ENCODE measurements around the gene TTC31. TPM values are rescaled to one million over a fixed set of nuclear protein-coding genes. Genes with fewer than 3 reads are reported as not detected.

Gene TTC31
- total RNA-seq, 2 experiments from 2014 or later: 20.6 to 26.1 TPM

- peaks cover 37% of the 10 kb centered on the region for H3K36me3 Mint-ChIP-seq (ENCODE audit: low read depth)
- DNase-seq (no peak), ATAC-seq (ENCODE audit: poor library complexity) (no peak)
- Histone ChIP-seq H3K9me3 (ENCODE audit: control insufficient read depth in 1 of 2, insufficient read depth in 1 of 2, low read length in 2 of 2) (peaks cover 0 to 17% of the 10 kb centered on the region in 2 experiments), H3K27ac (ENCODE audit: low read depth in 1 of 2, low read length in 2 of 2) (no peak overlapping the region), H3K27me3 (ENCODE audit: control insufficient read depth in 1 of 2, insufficient read depth in 2 of 2, low read length in 2 of 2) (peaks cover 42 to 46% of the 10 kb centered on the region in 2 experiments), H3K36me3 (ENCODE audit: insufficient read depth, low read length) (peaks cover 18% of the 10 kb centered on the region), H3K4me1 (ENCODE audit: insufficient read depth, low read length) (peaks cover 52% of the 10 kb centered on the region), H3K4me3 (ENCODE audit: low read length) (no peak overlapping the region)
- H3K9me3 Mint-ChIP-seq: no peaks in the 10 kb centered on the region
- intact Hi-C loops (cut with DNase I, micrococcal nuclease): no loop called here
- no peak overlapping the region for H3K27ac Mint-ChIP-seq
- CTCF ChIA-PET: interaction anchor here (0.6 to 1.6 kb wide), 3 partner anchors 16 to 26 kb away, joined by 3 to 8 read pairs (median 4); partner anchors contain the start of genes CCDC142 and TTC31
- peak overlapping the region; percentile 75 for H3K4me3 Mint-ChIP-seq
- POLR2A ChIA-PET: interaction anchor here (0.8 kb wide), 1 partner anchor 24 kb away, joined by 3 read pairs; the partner anchor contains the start of genes AUP1 and HTRA2
- peaks cover 73% of the 10 kb centered on the region for H3K4me1 Mint-ChIP-seq (ENCODE audit: low read depth)
- no peak for TF ChIP-seq CTCF (IDR thresholded peaks at IDR 0.05)
- H3K27me3 Mint-ChIP-seq: peaks cover 76% of the 10 kb centered on the region
These were observed 22.8 kb downstream of the TTC31 start for GRCh38 chr2:74505448-74506246.

- POLR2A ChIA-PET: interaction anchor here (0.8 to 4.4 kb wide), 12 partner anchors 9 to 116 kb away, joined by 3 to 23 read pairs (median 6); partner anchors contain the start of genes AUP1, CCDC142, HTRA2 and MRPL53
- intact Hi-C loops (cut with DNase I, micrococcal nuclease): loop anchor here in 1 of 2 experiments (1.0 kb wide), 1 partner anchor 22 kb away; the partner anchor contains the start of genes AUP1 and HTRA2
These were observed 24.5 kb downstream of the TTC31 start, which contains the start of gene PCGF1 for GRCh38 chr2:74507145-74507925. Gene PCGF1 (minus strand): TSS chr2:74507695. CDS start chr2:74507668, 27 bp downstream.

More at GRCh38 chr2:74507145-74507925, 24.5 kb downstream of the TTC31 start, which contains the start of gene PCGF1:
- Histone ChIP-seq H3K4me3 (ENCODE audit: low read length) (peak within 1 kb of the TSS; percentile 92), H3K27ac (ENCODE audit: low read depth in 1 of 2, low read length in 2 of 2) (peak within 1 kb of the TSS; percentile 98), H3K4me1 (ENCODE audit: insufficient read depth, low read length) (peaks cover 49% of the 10 kb centered on the region), H3K9me3 (ENCODE audit: control insufficient read depth in 1 of 2, insufficient read depth in 1 of 2, low read length in 2 of 2) (peaks cover 0 to 13% of the 10 kb centered on the region in 2 experiments), H3K36me3 (ENCODE audit: insufficient read depth, low read length) (peaks cover 18% of the 10 kb centered on the region), H3K27me3 (ENCODE audit: control insufficient read depth in 1 of 2, insufficient read depth in 2 of 2, low read length in 2 of 2) (peaks cover 25 to 41% of the 10 kb centered on the region in 2 experiments)
- H3K27ac Mint-ChIP-seq: peak within 1 kb of the TSS; percentile 97
- peak within 1 kb of the TSS; percentile 100 for H3K4me3 Mint-ChIP-seq
- H3K27me3 Mint-ChIP-seq: peaks cover 75% of the 10 kb centered on the region
- TF ChIP-seq CTCF (IDR thresholded peaks at IDR 0.05): no peak
- H3K36me3 Mint-ChIP-seq (ENCODE audit: low read depth): peaks cover 37% of the 10 kb centered on the region
- ATAC-seq (ENCODE audit: poor library complexity) (peak; percentile 95), DNase-seq (peak; percentile 97 to 100 (median 98))
- H3K4me1 Mint-ChIP-seq (ENCODE audit: low read depth): peaks cover 62% of the 10 kb centered on the region
- no peaks in the 10 kb centered on the region for H3K9me3 Mint-ChIP-seq
- CTCF ChIA-PET: interaction anchor here (0.6 to 1.6 kb wide), 5 partner anchors 22 to 115 kb away, joined by 3 to 8 read pairs (median 5); partner anchors contain the start of genes AUP1, CCDC142, HTRA2 and TTC31
